HG02763 (cell line): Measurements from ENCODE around the gene VEPH1.

Experiments used
- ATAC-seq: cut with Tn5 transposase; IDR thresholded peaks from one replicate; pipeline ENCODE4 v1.9.1; 2021; ENCODE audit warnings: mild to moderate bottlenecking, moderate library complexity; ENCODE audit not compliant: unreplicated experiment

Gene VEPH1

GRCh38 chr3:157276801-157277200 is 226.4 kb downstream of the VEPH1 start:
- ATAC-seq = no peak

GRCh38 chr3:157275832-157276231 is 227.4 kb downstream of the VEPH1 start:
- ATAC-seq = no peak

GRCh38 chr3:157274644-157275137 is 228.5 kb downstream of the VEPH1 start:
- no peak for ATAC-seq

- no peak for ATAC-seq
Observed at GRCh38 chr3:157271283-157271882, 231.8 kb downstream of the VEPH1 start.

- no peak for ATAC-seq
Observed at GRCh38 chr3:157268026-157268425, 235.2 kb downstream of the VEPH1 start.

GRCh38 chr3:157265931-157266330 is 237.3 kb downstream of the VEPH1 start:
- no peak for ATAC-seq

- ATAC-seq = no peak
Observed at GRCh38 chr3:157263027-157263426, 240.2 kb downstream of the VEPH1 start.

GRCh38 chr3:157261000-157261399 is 242.2 kb downstream of the VEPH1 start:
- ATAC-seq = no peak

- no peak for ATAC-seq
Observed at GRCh38 chr3:157259825-157260224, 243.4 kb downstream of the VEPH1 start.

- no peak for ATAC-seq
Observed at GRCh38 chr3:157257101-157257500, 246.1 kb downstream of the VEPH1 start.

GRCh38 chr3:157255797-157256196 is 247.4 kb downstream of the VEPH1 start:
- no peak for ATAC-seq

GRCh38 chr3:157251685-157252084 is 251.5 kb downstream of the VEPH1 start:
- no peak for ATAC-seq

GRCh38 chr3:157249606-157250005 is 253.6 kb downstream of the VEPH1 start:
- no peak for ATAC-seq

- ATAC-seq = no peak
Observed at GRCh38 chr3:157248590-157249422, 254.4 kb downstream of the VEPH1 start.

- ATAC-seq = no peak
Observed at GRCh38 chr3:157247391-157247790, 255.8 kb downstream of the VEPH1 start.

- no peak for ATAC-seq
Observed at GRCh38 chr3:157242836-157243235, 260.4 kb downstream of the VEPH1 start.

GRCh38 chr3:157241599-157241998 is 261.6 kb downstream of the VEPH1 start:
- ATAC-seq = no peak

GRCh38 chr3:157240408-157240807 is 262.8 kb downstream of the VEPH1 start:
- no peak for ATAC-seq

- peak; percentile 99 for ATAC-seq
Observed at GRCh38 chr3:157239082-157239704, 264.0 kb downstream of the VEPH1 start.

GRCh38 chr3:157238457-157238856 is 264.8 kb downstream of the VEPH1 start:
- ATAC-seq = no peak

- no peak for ATAC-seq
Observed at GRCh38 chr3:157237886-157238285, 265.3 kb downstream of the VEPH1 start.

GRCh38 chr3:157235291-157235690 is 267.9 kb downstream of the VEPH1 start:
- no peak for ATAC-seq
